PC-9 (cell line): ENCODE results near the gene LRP1B. TPM values are rescaled to one million over a fixed set of nuclear protein-coding genes. Genes with fewer than 3 reads are reported as not detected.

ENCODE experiments used
- BruUV-seq: library from RNA; stranded (reverse); fragments of 400-500 nt; replicated peaks from 2 replicates; lab custom pipeline; 2021; lab: Mats Ljungman, UMichigan
- CTCF ChIA-PET: fragments of 300-600 bp; sonication (Branson Sonifier 250); formaldehyde crosslinking; loops from one replicate; lab custom pipeline; 2022; ENCODE audit warnings: antibody characterized with exemption; lab: Charles Lee
- POLR2A ChIA-PET: fragments of 300-600 bp; sonication (Branson Sonifier 250); formaldehyde crosslinking; loops from one replicate; lab custom pipeline; 2022; ENCODE audit warnings: antibody characterized with exemption; ENCODE audit not compliant: unreplicated experiment; lab: Charles Lee
- DNase-seq, 2 experiments: peaks; one replicate each; pipeline versions ENCODE4 v3.0.0 to v3.0.0-alpha.2; 2015 to 2022; ENCODE audit warnings: mixed read lengths in 1 of 2
- H2AFZ ChIP-seq: fragments of 200-600 bp; sonication (generic); 2 replicates; pipeline ENCODE4 v1.8.1; 2017; ENCODE audit warnings: antibody characterized with exemption
- H3F3A ChIP-seq: fragments of 200-600 bp; sonication (generic); 2 replicates; pipeline ENCODE4 v1.8.1; 2017; ENCODE audit warnings: antibody characterized with exemption, mild to moderate bottlenecking, low read depth; ENCODE audit not compliant: insufficient read depth
- H3K27ac ChIP-seq: fragments of 200-600 bp; sonication (generic); 2 replicates; pipeline ENCODE4 v1.6.1; 2016; ENCODE audit warnings: mixed run types
- H3K27me3 ChIP-seq: fragments of 200-600 bp; sonication (generic); 2 replicates; pipeline ENCODE4 v1.6.1; 2016; ENCODE audit warnings: low read depth, mixed run types; ENCODE audit not compliant: insufficient read depth
- H3K36me3 ChIP-seq: fragments of 200-600 bp; sonication (generic); 2 replicates; pipeline ENCODE4 v1.6.1; 2016; ENCODE audit warnings: low read depth, mixed run types
- H3K4me1 ChIP-seq: fragments of 200-600 bp; sonication (generic); replicated peaks from 2 replicates; pipeline ENCODE4 v1.6.1; 2016; ENCODE audit warnings: mixed run types; ENCODE audit not compliant: insufficient read depth
- H3K4me2 ChIP-seq: fragments of 200-600 bp; sonication (generic); 2 replicates; pipeline ENCODE4 v1.6.1; 2017; ENCODE audit warnings: mixed run types
- H3K4me3 ChIP-seq: fragments of 200-600 bp; sonication (generic); 2 replicates; pipeline ENCODE4 v1.6.1; 2016; ENCODE audit warnings: mixed run types
- H3K79me2 ChIP-seq: fragments of 200-600 bp; sonication (generic); 2 replicates; pipeline ENCODE4 v1.6.1; 2017; ENCODE audit warnings: low read depth, mixed run types
- H3K9me2 ChIP-seq: fragments of 200-600 bp; sonication (generic); 2 replicates; pipeline ENCODE4 v1.8.1; 2017; ENCODE audit warnings: mild to moderate bottlenecking; ENCODE audit not compliant: insufficient read depth
- H3K9me3 ChIP-seq: fragments of 200-600 bp; sonication (generic); 2 replicates; pipeline ENCODE4 v1.8.1; 2016; ENCODE audit warnings: low read depth; ENCODE audit not compliant: insufficient read depth
- H4K20me1 ChIP-seq: fragments of 200-600 bp; sonication (generic); 2 replicates; pipeline ENCODE4 v1.8.1; 2017; ENCODE audit not compliant: insufficient read depth
- CTCF ChIP-seq: fragments of 200-600 bp; sonication (generic); conservative IDR thresholded peaks from 2 replicates; pipeline ENCODE4 v1.6.1; 2017; ENCODE audit warnings: mixed run types, antibody characterized with exemption, mild to moderate bottlenecking, moderate library complexity
- EZH2 ChIP-seq: fragments of 200-600 bp; sonication (generic); IDR thresholded peaks from 2 replicates; pipeline ENCODE4 v1.8.0; 2017; ENCODE audit warnings: antibody characterized with exemption, low read depth
- intact Hi-C: fragments of 100-400 bp; cut with micrococcal nuclease; formaldehyde crosslinking; loops from one replicate; pipeline ENCODE4 v1.10.0; 2022; ENCODE audit not compliant: unreplicated experiment
- total RNA-seq: library from RNA; stranded (reverse); gene quantifications from 2 replicates; pipeline ENCODE4 v1.2.3, GENCODE V29; 2021

Gene LRP1B
- total RNA-seq, 1 experiment from 2014 or later: 1.7 TPM

- Histone ChIP-seq H3K4me3 (no peak overlapping the region), H4K20me1 (no peaks in the 10 kb centered on the region), H2AFZ (no peak overlapping the region), H3F3A (no peaks in the 10 kb centered on the region), H3K27me3 (no peaks in the 10 kb centered on the region), H3K9me2 (no peaks in the 10 kb centered on the region), H3K36me3 (no peaks in the 10 kb centered on the region), H3K27ac (no peak overlapping the region), H3K9me3 (no peaks in the 10 kb centered on the region), H3K4me1 (no peaks in the 10 kb centered on the region), H3K4me2 (no peak overlapping the region), H3K79me2 (no peaks in the 10 kb centered on the region)
- ChIA-PET CTCF (no interaction called here), POLR2A (no interaction called here)
- intact Hi-C loops: no loop called here
- no peak for DNase-seq
- BruUV-seq: no TSS peak
- no peak for TF ChIP-seq EZH2
- TF ChIP-seq CTCF: no peak
Measured at GRCh38 chr2:141058556-141058955, 1072.3 kb downstream of the LRP1B start.

- H3K4me2 ChIP-seq: no peak overlapping the region
- no peak overlapping the region for H3K4me3 ChIP-seq
- H3K27me3 ChIP-seq: no peaks in the 10 kb centered on the region
- POLR2A ChIA-PET: no interaction called here
- H3K27ac ChIP-seq: no peak overlapping the region
- no peaks in the 10 kb centered on the region for H3K79me2 ChIP-seq
- no peaks in the 10 kb centered on the region for H3K9me3 ChIP-seq
- no peak for DNase-seq
- CTCF ChIA-PET: no interaction called here
- intact Hi-C loops: no loop called here
- no peaks in the 10 kb centered on the region for H3F3A ChIP-seq
- no peak overlapping the region for H2AFZ ChIP-seq
- no peaks in the 10 kb centered on the region for H3K9me2 ChIP-seq
- no peaks in the 10 kb centered on the region for H3K36me3 ChIP-seq
- H4K20me1 ChIP-seq: no peaks in the 10 kb centered on the region
- TF ChIP-seq EZH2: no peak
- TF ChIP-seq CTCF: no peak
- no TSS peak for BruUV-seq
- H3K4me1 ChIP-seq: no peaks in the 10 kb centered on the region
Measured at GRCh38 chr2:141055531-141055930, 1075.3 kb downstream of the LRP1B start.

- BruUV-seq: no TSS peak
- intact Hi-C loops: no loop called here
- POLR2A ChIA-PET: no interaction called here
Measured at GRCh38 chr2:141048951-141049350, 1081.9 kb downstream of the LRP1B start.

More at GRCh38 chr2:141048951-141049350, 1081.9 kb downstream of the LRP1B start:
- Histone ChIP-seq H3K9me2 (no peaks in the 10 kb centered on the region), H3K4me2 (no peak overlapping the region), H3K9me3 (no peaks in the 10 kb centered on the region), H3K4me1 (no peaks in the 10 kb centered on the region), H4K20me1 (no peaks in the 10 kb centered on the region), H3K36me3 (no peaks in the 10 kb centered on the region), H3K4me3 (no peak overlapping the region), H3K79me2 (no peaks in the 10 kb centered on the region), H3F3A (no peaks in the 10 kb centered on the region), H3K27me3 (no peaks in the 10 kb centered on the region), H2AFZ (no peak overlapping the region), H3K27ac (no peak overlapping the region)
- no peak for DNase-seq
- TF ChIP-seq EZH2: no peak
- no peak for TF ChIP-seq CTCF
- CTCF ChIA-PET: no interaction called here
